ENCODE measurements around the gene CABP7.

DNA sequence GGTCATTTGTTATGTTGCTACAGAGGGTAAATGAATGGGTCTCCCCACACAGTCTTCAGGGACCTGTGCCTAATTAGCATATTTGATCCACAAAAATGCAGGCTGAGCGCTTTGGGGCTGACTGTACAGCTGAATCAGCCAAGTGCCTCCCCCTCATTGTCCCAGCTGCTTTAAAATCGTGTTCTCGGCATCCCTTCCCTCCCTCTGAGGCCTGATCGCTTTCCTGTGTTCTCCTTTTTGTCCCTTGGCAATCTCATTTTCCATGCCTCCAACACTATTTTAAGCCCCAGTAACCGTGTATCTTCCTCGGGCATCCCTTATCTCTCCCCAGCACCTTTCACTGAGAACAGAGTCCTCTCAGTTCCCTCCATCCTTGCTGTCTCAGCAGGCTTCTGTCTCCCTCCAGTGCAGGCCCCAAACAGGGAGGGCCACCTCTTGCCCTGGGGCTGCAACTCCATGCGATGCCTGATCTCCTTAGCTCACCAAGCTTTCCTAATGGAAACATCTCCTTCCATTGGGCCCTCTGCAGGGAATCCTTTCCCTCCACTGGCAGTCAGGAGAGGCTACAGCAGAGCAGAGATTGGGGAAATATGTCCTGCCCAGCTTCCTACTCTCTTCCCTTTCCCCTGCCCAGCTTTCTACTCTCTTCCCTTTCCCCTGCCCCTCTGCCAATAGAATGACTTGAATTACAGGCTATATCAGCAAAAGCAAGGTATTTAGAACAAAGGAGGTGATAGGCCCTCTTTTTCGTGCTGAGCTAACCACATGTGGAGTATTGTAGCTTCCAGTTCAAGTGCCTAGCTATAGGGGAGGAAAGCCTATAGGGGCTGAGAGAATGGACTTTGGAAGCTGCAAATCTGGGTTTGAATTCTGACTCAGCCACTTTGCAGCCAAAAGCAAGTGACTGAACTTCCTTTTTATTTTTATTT is 61.2 kb downstream of the CABP7 start:
- TF ChIP-seq, protein P1, sequence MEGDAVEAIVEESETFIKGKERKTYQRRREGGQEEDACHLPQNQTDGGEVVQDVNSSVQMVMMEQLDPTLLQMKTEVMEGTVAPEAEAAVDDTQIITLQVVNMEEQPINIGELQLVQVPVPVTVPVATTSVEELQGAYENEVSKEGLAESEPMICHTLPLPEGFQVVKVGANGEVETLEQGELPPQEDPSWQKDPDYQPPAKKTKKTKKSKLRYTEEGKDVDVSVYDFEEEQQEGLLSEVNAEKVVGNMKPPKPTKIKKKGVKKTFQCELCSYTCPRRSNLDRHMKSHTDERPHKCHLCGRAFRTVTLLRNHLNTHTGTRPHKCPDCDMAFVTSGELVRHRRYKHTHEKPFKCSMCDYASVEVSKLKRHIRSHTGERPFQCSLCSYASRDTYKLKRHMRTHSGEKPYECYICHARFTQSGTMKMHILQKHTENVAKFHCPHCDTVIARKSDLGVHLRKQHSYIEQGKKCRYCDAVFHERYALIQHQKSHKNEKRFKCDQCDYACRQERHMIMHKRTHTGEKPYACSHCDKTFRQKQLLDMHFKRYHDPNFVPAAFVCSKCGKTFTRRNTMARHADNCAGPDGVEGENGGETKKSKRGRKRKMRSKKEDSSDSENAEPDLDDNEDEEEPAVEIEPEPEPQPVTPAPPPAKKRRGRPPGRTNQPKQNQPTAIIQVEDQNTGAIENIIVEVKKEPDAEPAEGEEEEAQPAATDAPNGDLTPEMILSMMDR (conservative IDR thresholded peaks at IDR 0.05; ENCODE audit: low read depth in 2 of 2), result no peak
- no peak for TF ChIP-seq EZH2phosphoT487 (IDR thresholded peaks at IDR 0.05; ENCODE audit: unreplicated experiment)
- TF ChIP-seq, protein P2, sequence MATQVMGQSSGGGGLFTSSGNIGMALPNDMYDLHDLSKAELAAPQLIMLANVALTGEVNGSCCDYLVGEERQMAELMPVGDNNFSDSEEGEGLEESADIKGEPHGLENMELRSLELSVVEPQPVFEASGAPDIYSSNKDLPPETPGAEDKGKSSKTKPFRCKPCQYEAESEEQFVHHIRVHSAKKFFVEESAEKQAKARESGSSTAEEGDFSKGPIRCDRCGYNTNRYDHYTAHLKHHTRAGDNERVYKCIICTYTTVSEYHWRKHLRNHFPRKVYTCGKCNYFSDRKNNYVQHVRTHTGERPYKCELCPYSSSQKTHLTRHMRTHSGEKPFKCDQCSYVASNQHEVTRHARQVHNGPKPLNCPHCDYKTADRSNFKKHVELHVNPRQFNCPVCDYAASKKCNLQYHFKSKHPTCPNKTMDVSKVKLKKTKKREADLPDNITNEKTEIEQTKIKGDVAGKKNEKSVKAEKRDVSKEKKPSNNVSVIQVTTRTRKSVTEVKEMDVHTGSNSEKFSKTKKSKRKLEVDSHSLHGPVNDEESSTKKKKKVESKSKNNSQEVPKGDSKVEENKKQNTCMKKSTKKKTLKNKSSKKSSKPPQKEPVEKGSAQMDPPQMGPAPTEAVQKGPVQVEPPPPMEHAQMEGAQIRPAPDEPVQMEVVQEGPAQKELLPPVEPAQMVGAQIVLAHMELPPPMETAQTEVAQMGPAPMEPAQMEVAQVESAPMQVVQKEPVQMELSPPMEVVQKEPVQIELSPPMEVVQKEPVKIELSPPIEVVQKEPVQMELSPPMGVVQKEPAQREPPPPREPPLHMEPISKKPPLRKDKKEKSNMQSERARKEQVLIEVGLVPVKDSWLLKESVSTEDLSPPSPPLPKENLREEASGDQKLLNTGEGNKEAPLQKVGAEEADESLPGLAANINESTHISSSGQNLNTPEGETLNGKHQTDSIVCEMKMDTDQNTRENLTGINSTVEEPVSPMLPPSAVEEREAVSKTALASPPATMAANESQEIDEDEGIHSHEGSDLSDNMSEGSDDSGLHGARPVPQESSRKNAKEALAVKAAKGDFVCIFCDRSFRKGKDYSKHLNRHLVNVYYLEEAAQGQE (IDR thresholded peaks at IDR 0.05; ENCODE audit: unreplicated experiment), result no peak
- TF ChIP-seq, protein P3, sequence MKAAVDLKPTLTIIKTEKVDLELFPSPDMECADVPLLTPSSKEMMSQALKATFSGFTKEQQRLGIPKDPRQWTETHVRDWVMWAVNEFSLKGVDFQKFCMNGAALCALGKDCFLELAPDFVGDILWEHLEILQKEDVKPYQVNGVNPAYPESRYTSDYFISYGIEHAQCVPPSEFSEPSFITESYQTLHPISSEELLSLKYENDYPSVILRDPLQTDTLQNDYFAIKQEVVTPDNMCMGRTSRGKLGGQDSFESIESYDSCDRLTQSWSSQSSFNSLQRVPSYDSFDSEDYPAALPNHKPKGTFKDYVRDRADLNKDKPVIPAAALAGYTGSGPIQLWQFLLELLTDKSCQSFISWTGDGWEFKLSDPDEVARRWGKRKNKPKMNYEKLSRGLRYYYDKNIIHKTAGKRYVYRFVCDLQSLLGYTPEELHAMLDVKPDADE (IDR thresholded peaks at IDR 0.05), result no peak
- no peak for TF ChIP-seq POLR2AphosphoS5 (IDR thresholded peaks at IDR 0.05; ENCODE audit: low read depth)
- no peak for TF ChIP-seq EZH2 (IDR thresholded peaks at IDR 0.05; ENCODE audit: low read depth, unreplicated experiment)
- TF ChIP-seq JUNB (IDR thresholded peaks at IDR 0.05; ENCODE audit: unreplicated experiment), result no peak
- TF ChIP-seq CREB1 (CRISPR knock-in tag; IDR thresholded peaks at IDR 0.05; ENCODE audit: low read depth), result no peak
- TF ChIP-seq NANOG (IDR thresholded peaks at IDR 0.05; ENCODE audit: borderline replicate concordance), result no peak
- TF ChIP-seq, protein P4, sequence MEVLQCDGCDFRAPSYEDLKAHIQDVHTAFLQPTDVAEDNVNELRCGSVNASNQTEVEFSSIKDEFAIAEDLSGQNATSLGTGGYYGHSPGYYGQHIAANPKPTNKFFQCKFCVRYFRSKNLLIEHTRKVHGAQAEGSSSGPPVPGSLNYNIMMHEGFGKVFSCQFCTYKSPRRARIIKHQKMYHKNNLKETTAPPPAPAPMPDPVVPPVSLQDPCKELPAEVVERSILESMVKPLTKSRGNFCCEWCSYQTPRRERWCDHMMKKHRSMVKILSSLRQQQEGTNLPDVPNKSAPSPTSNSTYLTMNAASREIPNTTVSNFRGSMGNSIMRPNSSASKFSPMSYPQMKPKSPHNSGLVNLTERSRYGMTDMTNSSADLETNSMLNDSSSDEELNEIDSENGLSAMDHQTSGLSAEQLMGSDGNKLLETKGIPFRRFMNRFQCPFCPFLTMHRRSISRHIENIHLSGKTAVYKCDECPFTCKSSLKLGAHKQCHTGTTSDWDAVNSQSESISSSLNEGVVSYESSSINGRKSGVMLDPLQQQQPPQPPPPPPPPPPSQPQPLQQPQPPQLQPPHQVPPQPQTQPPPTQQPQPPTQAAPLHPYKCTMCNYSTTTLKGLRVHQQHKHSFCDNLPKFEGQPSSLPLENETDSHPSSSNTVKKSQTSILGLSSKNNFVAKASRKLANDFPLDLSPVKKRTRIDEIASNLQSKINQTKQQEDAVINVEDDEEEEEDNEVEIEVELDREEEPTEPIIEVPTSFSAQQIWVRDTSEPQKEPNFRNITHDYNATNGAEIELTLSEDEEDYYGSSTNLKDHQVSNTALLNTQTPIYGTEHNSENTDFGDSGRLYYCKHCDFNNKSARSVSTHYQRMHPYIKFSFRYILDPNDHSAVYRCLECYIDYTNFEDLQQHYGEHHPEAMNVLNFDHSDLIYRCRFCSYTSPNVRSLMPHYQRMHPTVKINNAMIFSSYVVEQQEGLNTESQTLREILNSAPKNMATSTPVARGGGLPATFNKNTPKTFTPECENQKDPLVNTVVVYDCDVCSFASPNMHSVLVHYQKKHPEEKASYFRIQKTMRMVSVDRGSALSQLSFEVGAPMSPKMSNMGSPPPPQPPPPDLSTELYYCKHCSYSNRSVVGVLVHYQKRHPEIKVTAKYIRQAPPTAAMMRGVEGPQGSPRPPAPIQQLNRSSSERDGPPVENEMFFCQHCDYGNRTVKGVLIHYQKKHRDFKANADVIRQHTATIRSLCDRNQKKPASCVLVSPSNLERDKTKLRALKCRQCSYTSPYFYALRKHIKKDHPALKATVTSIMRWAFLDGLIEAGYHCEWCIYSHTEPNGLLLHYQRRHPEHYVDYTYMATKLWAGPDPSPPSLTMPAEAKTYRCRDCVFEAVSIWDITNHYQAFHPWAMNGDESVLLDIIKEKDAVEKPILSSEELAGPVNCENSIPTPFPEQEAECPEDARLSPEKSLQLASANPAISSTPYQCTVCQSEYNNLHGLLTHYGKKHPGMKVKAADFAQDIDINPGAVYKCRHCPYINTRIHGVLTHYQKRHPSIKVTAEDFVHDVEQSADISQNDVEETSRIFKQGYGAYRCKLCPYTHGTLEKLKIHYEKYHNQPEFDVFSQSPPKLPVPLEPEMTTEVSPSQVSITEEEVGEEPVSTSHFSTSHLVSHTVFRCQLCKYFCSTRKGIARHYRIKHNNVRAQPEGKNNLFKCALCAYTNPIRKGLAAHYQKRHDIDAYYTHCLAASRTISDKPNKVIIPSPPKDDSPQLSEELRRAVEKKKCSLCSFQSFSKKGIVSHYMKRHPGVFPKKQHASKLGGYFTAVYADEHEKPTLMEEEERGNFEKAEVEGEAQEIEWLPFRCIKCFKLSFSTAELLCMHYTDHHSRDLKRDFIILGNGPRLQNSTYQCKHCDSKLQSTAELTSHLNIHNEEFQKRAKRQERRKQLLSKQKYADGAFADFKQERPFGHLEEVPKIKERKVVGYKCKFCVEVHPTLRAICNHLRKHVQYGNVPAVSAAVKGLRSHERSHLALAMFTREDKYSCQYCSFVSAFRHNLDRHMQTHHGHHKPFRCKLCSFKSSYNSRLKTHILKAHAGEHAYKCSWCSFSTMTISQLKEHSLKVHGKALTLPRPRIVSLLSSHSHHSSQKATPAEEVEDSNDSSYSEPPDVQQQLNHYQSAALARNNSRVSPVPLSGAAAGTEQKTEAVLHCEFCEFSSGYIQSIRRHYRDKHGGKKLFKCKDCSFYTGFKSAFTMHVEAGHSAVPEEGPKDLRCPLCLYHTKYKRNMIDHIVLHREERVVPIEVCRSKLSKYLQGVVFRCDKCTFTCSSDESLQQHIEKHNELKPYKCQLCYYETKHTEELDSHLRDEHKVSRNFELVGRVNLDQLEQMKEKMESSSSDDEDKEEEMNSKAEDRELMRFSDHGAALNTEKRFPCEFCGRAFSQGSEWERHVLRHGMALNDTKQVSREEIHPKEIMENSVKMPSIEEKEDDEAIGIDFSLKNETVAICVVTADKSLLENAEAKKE (CRISPR knock-in tag; IDR thresholded peaks at IDR 0.05), result no peak
- no peak for TF ChIP-seq ZNF114 (CRISPR knock-in tag; IDR thresholded peaks at IDR 0.05)
- TF ChIP-seq ZNF331 (CRISPR knock-in tag; IDR thresholded peaks at IDR 0.05; ENCODE audit: low read depth), result no peak
- TF ChIP-seq STAT1 (IDR thresholded peaks at IDR 0.05; ENCODE audit: unreplicated experiment), result no peak
